GM12878 (cell line): Measurements from ENCODE around the gene C16orf92. TPM values are rescaled to one million over a fixed set of nuclear protein-coding genes. Genes with fewer than 3 reads are reported as not detected.

Experiments used
- CBFB ChIP-seq: IDR thresholded peaks from 2 replicates; pipeline ENCODE4 v1.6.1; 2016; ENCODE audit warnings: antibody characterized with exemption, low read depth
- DPF2 ChIP-seq: fragments of 450-650 bp; IDR thresholded peaks from 2 replicates; pipeline ENCODE4 v1.6.1; 2017; ENCODE audit warnings: mild to moderate bottlenecking
- ETV6 ChIP-seq, 2 experiments: fragments of 450-650 bp in 1 of 2; IDR thresholded peaks in 1 of 2; conservative IDR thresholded peaks in 1 of 2; 2 replicates each; pipeline ENCODE4 v1.6.1; 2014; ENCODE audit warnings: antibody characterized with exemption in 1 of 2, borderline replicate concordance in 1 of 2, low read depth in 1 of 2, mild to moderate bottlenecking in 1 of 2, moderate library complexity in 1 of 2
- EZH2 ChIP-seq: IDR thresholded peaks from 2 replicates; pipeline ENCODE4 v1.6.1; 2012; ENCODE audit warnings: low read depth, mild to moderate bottlenecking, control low read depth, inconsistent platforms, low read length, borderline replicate concordance; ENCODE audit not compliant: control insufficient read depth
- FOXM1 ChIP-seq: IDR thresholded peaks from 2 replicates; pipeline ENCODE4 v1.6.1; 2012; ENCODE audit warnings: low read depth, mild to moderate bottlenecking, inconsistent platforms, low read length, moderate library complexity
- IRF5 ChIP-seq: fragments of 450-650 bp; IDR thresholded peaks from 2 replicates; pipeline ENCODE4 v1.6.1; 2017; ENCODE audit warnings: borderline replicate concordance
- KDM1A ChIP-seq: fragments of 200-600 bp; sonication (generic); IDR thresholded peaks from 2 replicates; pipeline ENCODE4 v1.6.1; 2016; ENCODE audit warnings: borderline replicate concordance
- MTA3 ChIP-seq: IDR thresholded peaks from 2 replicates; pipeline ENCODE4 v1.6.1; 2012; ENCODE audit warnings: low read length, inconsistent platforms, borderline replicate concordance
- NRF1 ChIP-seq: conservative IDR thresholded peaks from 2 replicates; pipeline ENCODE4 v1.6.1; 2011; ENCODE audit warnings: mild to moderate bottlenecking, low read depth, low read length, improper control_type of control experiment
- PML ChIP-seq: IDR thresholded peaks from 2 replicates; pipeline ENCODE4 v1.6.1; 2012; ENCODE audit warnings: low read length, inconsistent platforms
- RAD51 ChIP-seq: fragments of 450-650 bp; IDR thresholded peaks from 2 replicates; pipeline ENCODE4 v1.6.1; 2016; ENCODE audit warnings: moderate library complexity, mild to moderate bottlenecking, inconsistent platforms
- RFX5 ChIP-seq: IDR thresholded peaks from 2 replicates; pipeline ENCODE4 v1.6.1; 2011; ENCODE audit warnings: low read depth, low read length, improper control_type of control experiment
- RUNX3 ChIP-seq: IDR thresholded peaks from 2 replicates; pipeline ENCODE4 v1.6.1; 2012; ENCODE audit warnings: low read length, inconsistent platforms
- SREBF1 ChIP-seq: IDR thresholded peaks from 2 replicates; pipeline ENCODE4 v1.6.1; 2012; ENCODE audit warnings: mild to moderate bottlenecking, low read length
- STAT1 ChIP-seq: fragments of 450-650 bp; conservative IDR thresholded peaks from 2 replicates; pipeline ENCODE4 v1.6.1; 2014; ENCODE audit warnings: antibody characterized with exemption, mild to moderate bottlenecking
- TAF1 ChIP-seq: IDR thresholded peaks from 2 replicates; pipeline ENCODE4 v1.6.1; 2011; ENCODE audit warnings: mild to moderate bottlenecking, low read depth, low read length, borderline replicate concordance
- ZNF274 ChIP-seq: IDR thresholded peaks from one replicate; pipeline ENCODE4 v1.8.0; 2011; ENCODE audit not compliant: insufficient read length, insufficient read depth
- polyA plus RNA-seq, 11 experiments: library from polyadenylated mRNA; depleted of rRNA in 4 of 11; unstranded in 6 of 11; stranded (reverse) in 5 of 11; fragments of >200 nt; fragmentation: Nextera tagmentation in 4 of 11; fragmentation: Illumina TruSeq in 1 of 11; extraction: Ambion mirVana in 4 of 11; extraction: Trizol in 1 of 11; gene quantifications; 1 replicate in 1 of 11; 2 replicates in 10 of 11; pipeline versions ENCODE4 v1.2.1 to v1.2.3, GENCODE V29; 2011 to 2016; ENCODE audit warnings: inconsistent platforms in 2 of 11, missing spikeins in 2 of 11, low read depth in 1 of 11
- total RNA-seq, 4 experiments: library from RNA; depleted of rRNA in 3 of 4; stranded (reverse); fragments of >200 nt in 3 of 4; fragmentation: Illumina TruSeq in 1 of 4; extraction: Trizol in 1 of 4; gene quantifications; 2 replicates each; pipeline versions ENCODE4 v1.2.1 to v1.2.3, GENCODE V29; 2013 to 2021
- TF ChIP-seq, protein P1 (sequence below): fragments of 450-650 bp; IDR thresholded peaks from 2 replicates; pipeline ENCODE4 v1.6.1; 2016; ENCODE audit warnings: mild to moderate bottlenecking
- TF ChIP-seq, protein P2 (sequence below): IDR thresholded peaks from 2 replicates; pipeline ENCODE4 v1.6.1; 2012; ENCODE audit warnings: low read length, inconsistent platforms
- TF ChIP-seq, protein P3 (sequence below): fragments of 150-350 bp; IDR thresholded peaks from 2 replicates; pipeline ENCODE4 v1.6.1; 2014; ENCODE audit warnings: mild to moderate bottlenecking, low read depth, low read length
- TF ChIP-seq, protein P4 (sequence below): fragments of 450-650 bp; conservative IDR thresholded peaks from 2 replicates; pipeline ENCODE4 v1.6.1; 2017; ENCODE audit warnings: mild to moderate bottlenecking, moderate library complexity
- TF ChIP-seq, protein P5 (sequence below): IDR thresholded peaks from 2 replicates; pipeline ENCODE4 v1.6.1; 2011; ENCODE audit warnings: low read depth, low read length, improper control_type of control experiment, borderline replicate concordance

C16orf92 gene
- total and polyA plus RNA-seq, 10 of the 15 experiments (the other 5 are each of a cell fraction or from before 2014, with no cell fraction given), result not detected

- TF ChIP-seq SREBF1 (no peak), NRF1 (peak; percentile 97), FOXM1 (no peak), STAT1 (no peak), EZH2 (no peak), RFX5 (peak; percentile 96), ETV6 (conservative IDR thresholded peaks at IDR 0.05 in 1 of 2, IDR thresholded peaks at IDR 0.05 in 1 of 2; ENCODE audit: borderline replicate concordance in 1 of 2, low read depth in 1 of 2) (no peak), IRF5 (no peak), RUNX3 (no peak), TAF1 (0 out of 2 replicates have a peak, but pooled peaks have one; percentile 24), DPF2 (no peak), ZNF274 (no peak), KDM1A (no peak), PML (peak; percentile 34; the same call in 1 of the 2 replicates), MTA3 (no peak), RAD51 (no peak), CBFB (no peak)
- TF ChIP-seq, protein P1, sequence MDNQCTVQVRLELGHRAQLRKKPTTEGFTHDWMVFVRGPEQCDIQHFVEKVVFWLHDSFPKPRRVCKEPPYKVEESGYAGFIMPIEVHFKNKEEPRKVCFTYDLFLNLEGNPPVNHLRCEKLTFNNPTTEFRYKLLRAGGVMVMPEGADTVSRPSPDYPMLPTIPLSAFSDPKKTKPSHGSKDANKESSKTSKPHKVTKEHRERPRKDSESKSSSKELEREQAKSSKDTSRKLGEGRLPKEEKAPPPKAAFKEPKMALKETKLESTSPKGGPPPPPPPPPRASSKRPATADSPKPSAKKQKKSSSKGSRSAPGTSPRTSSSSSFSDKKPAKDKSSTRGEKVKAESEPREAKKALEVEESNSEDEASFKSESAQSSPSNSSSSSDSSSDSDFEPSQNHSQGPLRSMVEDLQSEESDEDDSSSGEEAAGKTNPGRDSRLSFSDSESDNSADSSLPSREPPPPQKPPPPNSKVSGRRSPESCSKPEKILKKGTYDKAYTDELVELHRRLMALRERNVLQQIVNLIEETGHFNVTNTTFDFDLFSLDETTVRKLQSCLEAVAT, result peak; percentile 84
- TF ChIP-seq, protein P2, sequence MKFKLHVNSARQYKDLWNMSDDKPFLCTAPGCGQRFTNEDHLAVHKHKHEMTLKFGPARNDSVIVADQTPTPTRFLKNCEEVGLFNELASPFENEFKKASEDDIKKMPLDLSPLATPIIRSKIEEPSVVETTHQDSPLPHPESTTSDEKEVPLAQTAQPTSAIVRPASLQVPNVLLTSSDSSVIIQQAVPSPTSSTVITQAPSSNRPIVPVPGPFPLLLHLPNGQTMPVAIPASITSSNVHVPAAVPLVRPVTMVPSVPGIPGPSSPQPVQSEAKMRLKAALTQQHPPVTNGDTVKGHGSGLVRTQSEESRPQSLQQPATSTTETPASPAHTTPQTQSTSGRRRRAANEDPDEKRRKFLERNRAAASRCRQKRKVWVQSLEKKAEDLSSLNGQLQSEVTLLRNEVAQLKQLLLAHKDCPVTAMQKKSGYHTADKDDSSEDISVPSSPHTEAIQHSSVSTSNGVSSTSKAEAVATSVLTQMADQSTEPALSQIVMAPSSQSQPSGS, result no peak
- TF ChIP-seq, protein P3, sequence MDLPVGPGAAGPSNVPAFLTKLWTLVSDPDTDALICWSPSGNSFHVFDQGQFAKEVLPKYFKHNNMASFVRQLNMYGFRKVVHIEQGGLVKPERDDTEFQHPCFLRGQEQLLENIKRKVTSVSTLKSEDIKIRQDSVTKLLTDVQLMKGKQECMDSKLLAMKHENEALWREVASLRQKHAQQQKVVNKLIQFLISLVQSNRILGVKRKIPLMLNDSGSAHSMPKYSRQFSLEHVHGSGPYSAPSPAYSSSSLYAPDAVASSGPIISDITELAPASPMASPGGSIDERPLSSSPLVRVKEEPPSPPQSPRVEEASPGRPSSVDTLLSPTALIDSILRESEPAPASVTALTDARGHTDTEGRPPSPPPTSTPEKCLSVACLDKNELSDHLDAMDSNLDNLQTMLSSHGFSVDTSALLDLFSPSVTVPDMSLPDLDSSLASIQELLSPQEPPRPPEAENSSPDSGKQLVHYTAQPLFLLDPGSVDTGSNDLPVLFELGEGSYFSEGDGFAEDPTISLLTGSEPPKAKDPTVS, result no peak
- TF ChIP-seq, protein P4, sequence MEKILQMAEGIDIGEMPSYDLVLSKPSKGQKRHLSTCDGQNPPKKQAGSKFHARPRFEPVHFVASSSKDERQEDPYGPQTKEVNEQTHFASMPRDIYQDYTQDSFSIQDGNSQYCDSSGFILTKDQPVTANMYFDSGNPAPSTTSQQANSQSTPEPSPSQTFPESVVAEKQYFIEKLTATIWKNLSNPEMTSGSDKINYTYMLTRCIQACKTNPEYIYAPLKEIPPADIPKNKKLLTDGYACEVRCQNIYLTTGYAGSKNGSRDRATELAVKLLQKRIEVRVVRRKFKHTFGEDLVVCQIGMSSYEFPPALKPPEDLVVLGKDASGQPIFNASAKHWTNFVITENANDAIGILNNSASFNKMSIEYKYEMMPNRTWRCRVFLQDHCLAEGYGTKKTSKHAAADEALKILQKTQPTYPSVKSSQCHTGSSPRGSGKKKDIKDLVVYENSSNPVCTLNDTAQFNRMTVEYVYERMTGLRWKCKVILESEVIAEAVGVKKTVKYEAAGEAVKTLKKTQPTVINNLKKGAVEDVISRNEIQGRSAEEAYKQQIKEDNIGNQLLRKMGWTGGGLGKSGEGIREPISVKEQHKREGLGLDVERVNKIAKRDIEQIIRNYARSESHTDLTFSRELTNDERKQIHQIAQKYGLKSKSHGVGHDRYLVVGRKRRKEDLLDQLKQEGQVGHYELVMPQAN, result peak; percentile 58
- TF ChIP-seq, protein P5, sequence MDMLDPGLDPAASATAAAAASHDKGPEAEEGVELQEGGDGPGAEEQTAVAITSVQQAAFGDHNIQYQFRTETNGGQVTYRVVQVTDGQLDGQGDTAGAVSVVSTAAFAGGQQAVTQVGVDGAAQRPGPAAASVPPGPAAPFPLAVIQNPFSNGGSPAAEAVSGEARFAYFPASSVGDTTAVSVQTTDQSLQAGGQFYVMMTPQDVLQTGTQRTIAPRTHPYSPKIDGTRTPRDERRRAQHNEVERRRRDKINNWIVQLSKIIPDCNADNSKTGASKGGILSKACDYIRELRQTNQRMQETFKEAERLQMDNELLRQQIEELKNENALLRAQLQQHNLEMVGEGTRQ, result no peak
Measured at GRCh38 chr16:29973384-29974246, 49.4 kb upstream of the C16orf92 start, which contains the start of gene TAOK2 (continued).
